Parietal lobe (tissue), 2 donors: ENCODE data around the gene RAD51C. TPM values are rescaled to one million over a fixed set of nuclear protein-coding genes. Genes with fewer than 3 reads are reported as not detected.

Experiments
- small RNA-seq: library from RNA; depleted of rRNA; stranded (forward); fragments of <200 nt; gene quantifications from one replicate; pipeline ENCODE3, GENCODE V24; 2014; ENCODE audit warnings: low replicate concordance
- total RNA-seq: library from RNA; depleted of rRNA; stranded (reverse); fragments of >200 nt; gene quantifications from one replicate; pipeline ENCODE4 v1.2.3, GENCODE V29; 2014

RAD51C gene
- total RNA-seq: 42.6 TPM

DNA sequence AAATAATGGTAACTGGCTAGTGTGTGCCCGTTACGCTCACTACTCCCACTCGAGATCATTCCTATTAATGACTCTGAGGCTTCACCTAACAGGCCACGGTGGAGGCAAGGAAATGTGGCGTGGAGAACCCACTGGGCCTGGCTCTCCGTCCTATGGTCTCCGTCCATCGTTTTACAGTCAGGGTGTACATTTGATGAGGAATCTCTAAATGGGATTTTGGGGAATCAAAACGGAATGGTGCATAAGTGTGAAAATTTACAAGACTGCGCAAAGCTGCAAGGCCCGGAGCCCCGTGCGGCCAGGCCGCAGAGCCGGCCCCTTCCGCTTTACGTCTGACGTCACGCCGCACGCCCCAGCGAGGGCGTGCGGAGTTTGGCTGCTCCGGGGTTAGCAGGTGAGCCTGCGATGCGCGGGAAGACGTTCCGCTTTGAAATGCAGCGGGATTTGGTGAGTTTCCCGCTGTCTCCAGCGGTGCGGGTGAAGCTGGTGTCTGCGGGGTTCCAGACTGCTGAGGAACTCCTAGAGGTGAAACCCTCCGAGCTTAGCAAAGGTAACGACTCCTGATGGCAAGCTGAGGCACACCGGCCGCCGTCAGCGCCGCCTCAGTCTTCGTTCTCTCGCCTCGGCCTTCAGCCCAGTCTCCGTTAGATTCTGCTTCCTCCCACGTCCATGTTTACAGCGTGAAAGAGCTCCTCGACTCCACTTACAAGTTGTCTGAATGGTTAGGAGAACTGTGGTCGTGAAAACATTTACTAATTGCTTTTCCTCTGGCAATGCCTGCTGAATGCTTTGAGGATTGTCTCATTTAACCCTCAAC lies at the start of gene RAD51C:
TSS of gene RAD51C (plus strand) at position 364 of the 817 bp plus-strand sequence. CDS start at position 406, 42 bp downstream.

GRCh38 chr17:58691701-58692238 lies 632 bp upstream of the RAD51C start, which contains the start of gene TEX14:
Gene TEX14, minus strand, starts transcription at chr17:58692045. Its CDS starts 40,044 bp downstream, at chr17:58652001.

GRCh38 chr17:58755577-58756245 lies 63.3 kb downstream of the RAD51C start, which contains the start of gene PPM1E:
Gene PPM1E, plus strand, starts transcription at chr17:58755854.

Small RNAs within 50 kb of the gene (small RNA-seq; reads per million reads assigned to genes)
- gene AC011195.1 (not detected), gene AC025521.1 (not detected), gene RF00017 (not detected), gene RNU1-108P (not detected), gene RNU1-52P (not detected), gene RNU1-85P (not detected)

Other genes starting within 250 kb of the RAD51C start
- gene HSF5, start 204.2 kb upstream of the RAD51C start, total RNA-seq: 0.31 TPM
- gene MTMR4, start 178.0 kb upstream of the RAD51C start, total RNA-seq: 159 TPM
- 0.94 TPM for gene TEX14, start 557 bp upstream of the RAD51C start, total RNA-seq
- 52.3 TPM for gene PPM1E, start 63.3 kb downstream of the RAD51C start, total RNA-seq